ENCODE measurements around the gene SLC15A5.

DNA sequence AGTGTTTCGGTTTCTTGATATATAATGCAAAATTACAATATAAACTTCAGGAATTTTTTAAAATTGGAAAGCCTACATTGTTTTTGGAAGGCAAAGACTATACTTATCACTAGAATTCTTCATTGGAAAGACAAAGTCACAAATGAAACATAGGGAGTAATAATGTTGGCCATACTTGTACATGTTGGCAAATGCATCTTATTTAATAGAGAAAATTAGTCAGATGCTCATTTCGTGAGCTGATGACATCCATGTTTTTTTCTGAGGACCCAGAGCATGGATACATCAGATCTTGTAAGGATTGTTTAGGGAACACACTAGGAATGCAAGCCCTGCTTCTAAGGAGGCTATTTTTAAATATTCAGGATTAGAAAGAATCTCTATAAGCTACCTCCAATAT, 4.6 kb upstream of the SLC15A5 start:
- TF ChIP-seq, protein P1, sequence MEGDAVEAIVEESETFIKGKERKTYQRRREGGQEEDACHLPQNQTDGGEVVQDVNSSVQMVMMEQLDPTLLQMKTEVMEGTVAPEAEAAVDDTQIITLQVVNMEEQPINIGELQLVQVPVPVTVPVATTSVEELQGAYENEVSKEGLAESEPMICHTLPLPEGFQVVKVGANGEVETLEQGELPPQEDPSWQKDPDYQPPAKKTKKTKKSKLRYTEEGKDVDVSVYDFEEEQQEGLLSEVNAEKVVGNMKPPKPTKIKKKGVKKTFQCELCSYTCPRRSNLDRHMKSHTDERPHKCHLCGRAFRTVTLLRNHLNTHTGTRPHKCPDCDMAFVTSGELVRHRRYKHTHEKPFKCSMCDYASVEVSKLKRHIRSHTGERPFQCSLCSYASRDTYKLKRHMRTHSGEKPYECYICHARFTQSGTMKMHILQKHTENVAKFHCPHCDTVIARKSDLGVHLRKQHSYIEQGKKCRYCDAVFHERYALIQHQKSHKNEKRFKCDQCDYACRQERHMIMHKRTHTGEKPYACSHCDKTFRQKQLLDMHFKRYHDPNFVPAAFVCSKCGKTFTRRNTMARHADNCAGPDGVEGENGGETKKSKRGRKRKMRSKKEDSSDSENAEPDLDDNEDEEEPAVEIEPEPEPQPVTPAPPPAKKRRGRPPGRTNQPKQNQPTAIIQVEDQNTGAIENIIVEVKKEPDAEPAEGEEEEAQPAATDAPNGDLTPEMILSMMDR (IDR thresholded peaks at IDR 0.05; ENCODE audit: low read length) = no peak
- no peak for TF ChIP-seq EZH2 (optimal IDR thresholded peaks at IDR 0.05; ENCODE audit: low read depth, low read length)

Measured in MM.1S (cell line).